ENCODE measurements around the gene TMEM255B.
"Not testable (repeated sequence)": the region's sequence is repeated elsewhere in the genome, so short reads cannot be mapped to it uniquely, and the experiment has no call there.

TMEM255B gene

GRCh38 chr13:113791226-113791625 is 32.2 kb downstream of the TMEM255B start:
- DNase-seq: no peak

- DNase-seq: no peak
Measured at GRCh38 chr13:113791761-113792160, 32.7 kb downstream of the TMEM255B start.

DNA sequence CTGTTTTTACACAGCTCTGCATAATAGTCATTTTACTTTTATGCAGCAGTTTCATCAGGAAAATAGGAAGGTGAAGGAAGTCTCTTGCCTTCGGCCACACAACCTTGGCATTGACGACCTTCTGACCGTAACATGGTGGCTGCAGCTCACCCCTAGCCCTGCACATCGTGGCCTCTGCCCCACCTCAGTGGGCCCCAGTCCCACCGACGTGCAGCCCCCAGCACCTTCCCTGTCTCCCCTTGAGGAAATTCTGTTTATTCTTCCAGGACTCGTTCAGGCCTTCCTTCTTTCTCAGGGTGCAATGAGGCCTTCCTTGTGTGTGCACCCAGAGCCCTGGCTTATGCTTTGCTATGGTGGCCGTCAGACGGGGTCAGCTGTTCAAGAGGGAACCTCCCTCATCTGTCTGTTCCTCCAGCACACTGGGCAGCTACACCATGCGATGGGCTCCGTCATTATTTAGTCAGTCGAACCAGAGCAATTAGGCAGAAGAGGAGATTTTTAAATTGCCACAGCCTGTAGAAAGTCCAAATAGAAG is 33.3 kb downstream of the TMEM255B start:
- no peak for DNase-seq

- DNase-seq: no peak
Measured at GRCh38 chr13:113792886-113793717, 34.1 kb downstream of the TMEM255B start.

GRCh38 chr13:113793718-113794085 is 34.7 kb downstream of the TMEM255B start:
- DNase-seq: no peak

- DNase-seq: no peak
Measured at GRCh38 chr13:113794086-113794485, 35.1 kb downstream of the TMEM255B start.

- no peak for DNase-seq
Measured at GRCh38 chr13:113794764-113795173, 35.7 kb downstream of the TMEM255B start.

DNA sequence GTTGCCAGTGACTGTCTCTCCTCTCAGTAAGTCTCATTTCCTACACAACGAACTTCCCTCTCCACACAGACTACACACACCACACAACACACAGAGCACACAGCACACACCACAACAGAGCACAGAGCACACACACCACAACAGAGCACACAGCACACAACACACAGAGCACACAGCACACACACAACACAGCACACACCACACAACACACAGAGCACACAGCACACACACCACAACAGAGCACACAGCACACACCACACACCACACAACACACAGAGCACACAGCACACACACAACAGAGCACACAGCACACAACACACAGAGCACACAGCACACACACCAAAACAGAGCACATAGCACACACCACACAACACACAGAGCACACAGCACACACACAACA is 36.3 kb downstream of the TMEM255B start:
- not testable (repeated sequence) for DNase-seq

DNA sequence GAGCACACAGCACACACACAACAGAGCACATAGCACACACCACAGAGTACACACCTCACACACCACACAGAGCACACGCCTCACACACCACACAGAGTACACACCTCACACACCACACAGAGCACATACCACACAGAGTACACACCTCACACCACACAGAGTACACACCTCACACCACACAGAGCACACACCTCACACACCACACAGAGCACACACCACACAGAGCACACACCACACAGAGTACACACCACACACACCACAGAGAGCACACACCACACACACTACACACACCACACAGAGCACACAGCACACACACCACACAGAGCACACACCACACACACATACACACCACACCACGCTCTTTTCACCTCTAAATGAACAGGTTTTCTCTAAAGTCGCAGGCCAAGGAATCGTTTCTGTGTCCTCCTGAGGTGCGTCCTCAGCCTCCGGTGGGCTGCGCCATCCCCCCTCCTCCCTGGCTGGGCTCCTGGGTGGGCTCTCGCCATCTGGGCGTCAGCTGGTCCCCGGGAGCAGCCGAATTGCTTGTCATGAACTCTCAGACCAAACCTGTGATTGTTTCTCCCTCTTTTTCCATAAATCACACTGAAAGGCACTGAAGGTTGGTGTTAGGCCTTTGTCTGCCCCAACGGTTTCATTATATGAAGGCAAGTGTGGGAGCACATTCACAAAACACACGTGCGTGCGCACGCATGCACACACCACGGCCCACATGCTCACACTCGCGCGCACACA is 37.4 kb downstream of the TMEM255B start:
- no peak for DNase-seq

DNA sequence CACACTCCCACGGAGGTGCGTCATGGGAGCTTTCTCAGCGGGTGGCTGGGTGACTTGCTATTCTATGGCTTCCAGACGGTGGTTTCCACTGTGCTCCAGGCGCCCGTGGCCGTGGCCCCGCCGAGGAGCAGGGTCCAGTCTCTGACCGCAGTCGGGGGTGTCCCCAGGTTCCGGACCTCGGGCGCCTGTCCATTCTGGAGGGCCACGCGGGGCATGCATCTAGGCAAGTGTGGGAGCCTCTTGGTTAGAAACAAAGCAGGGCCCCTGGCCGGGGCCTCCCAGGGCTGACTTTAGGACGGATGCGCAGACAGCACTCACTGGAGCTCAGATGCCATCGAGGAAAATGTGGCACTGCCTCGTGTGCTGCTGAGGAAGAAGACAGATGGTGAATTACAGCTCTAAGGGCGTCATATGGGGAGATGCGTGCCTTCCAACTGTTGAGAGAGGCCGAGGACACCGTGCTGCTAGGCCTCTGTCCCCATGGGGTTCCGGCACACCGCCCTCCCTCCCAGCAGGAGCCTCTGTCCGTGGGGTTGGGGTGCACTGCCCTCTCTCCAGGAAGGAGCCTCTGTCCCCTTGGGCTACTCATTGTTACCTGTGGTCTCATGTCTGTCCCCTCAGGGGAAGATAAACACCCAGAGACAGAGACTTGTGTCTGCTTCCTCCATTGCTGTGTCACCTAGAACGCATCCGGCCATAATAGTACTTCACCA is 38.1 kb downstream of the TMEM255B start:
- DNase-seq: no peak

GRCh38 chr13:113798200-113798811 is 39.3 kb downstream of the TMEM255B start:
- DNase-seq: no peak

- no peak for DNase-seq
Measured at GRCh38 chr13:113800576-113800926, 41.5 kb downstream of the TMEM255B start.

- no peak for DNase-seq
Measured at GRCh38 chr13:113801289-113801961, 42.4 kb downstream of the TMEM255B start.

- no peak for DNase-seq
Measured at GRCh38 chr13:113802090-113802531, 43.1 kb downstream of the TMEM255B start.

- DNase-seq: no peak
Measured at GRCh38 chr13:113802761-113803160, 43.7 kb downstream of the TMEM255B start.

- DNase-seq: no peak
Measured at GRCh38 chr13:113803409-113804016, 44.5 kb downstream of the TMEM255B start.

GRCh38 chr13:113804017-113804702 is 45.1 kb downstream of the TMEM255B start:
- DNase-seq: no peak

DNA sequence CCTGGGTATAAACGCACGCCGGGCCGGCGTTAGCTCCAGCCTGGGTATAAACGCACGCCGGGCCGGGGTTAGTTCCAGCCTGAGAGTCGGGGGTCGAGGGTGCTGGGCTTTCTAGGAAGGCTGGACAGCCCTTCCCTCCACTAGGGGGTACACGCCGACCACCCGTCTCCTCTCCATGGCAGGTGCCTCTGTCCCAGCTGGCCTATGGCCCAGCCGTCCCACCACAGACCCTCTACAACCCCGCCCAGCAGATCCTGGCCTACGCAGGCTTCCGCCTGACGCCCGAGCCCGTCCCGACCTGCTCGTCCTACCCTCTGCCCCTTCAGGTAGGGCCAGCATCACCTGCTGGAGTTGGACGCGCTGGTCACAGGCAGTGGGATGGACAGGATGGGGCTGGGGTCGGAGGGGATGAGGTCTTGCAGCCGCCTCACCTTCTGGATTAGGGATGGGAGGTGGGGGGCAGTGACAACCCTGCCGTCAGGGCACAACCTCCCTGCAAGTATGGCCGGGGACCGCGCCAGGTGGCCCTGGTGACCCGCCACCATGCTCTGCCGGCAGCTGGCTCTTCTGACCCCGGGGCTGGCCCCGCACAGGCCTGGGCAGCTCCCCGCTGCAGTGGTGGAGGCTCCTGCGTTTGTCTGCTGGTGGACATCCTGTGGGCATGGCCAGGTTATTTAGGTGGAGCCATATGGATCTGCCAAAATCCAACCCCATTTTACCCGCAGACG is 45.8 kb downstream of the TMEM255B start:
- DNase-seq: no peak

- DNase-seq: no peak
Measured at GRCh38 chr13:113805431-113806103, 46.5 kb downstream of the TMEM255B start.

- no peak for DNase-seq
Measured at GRCh38 chr13:113806104-113806471, 47.1 kb downstream of the TMEM255B start.
